ENCODE results near the gene ABHD2. TPM values are rescaled to one million over a fixed set of nuclear protein-coding genes. Genes with fewer than 3 reads are reported as not detected.

ABHD2 gene
- total RNA-seq, 1 experiment from 2014 or later: 29.7 TPM

GRCh38 chr15:89196241-89196640 lies 108.0 kb downstream of the ABHD2 start:
- no peak for DNase-seq (ENCODE audit: low spot score)
- POLR2A ChIA-PET: no interaction called here
- no peak for TF ChIP-seq ZNF423 (CRISPR knock-in tag; IDR thresholded peaks at IDR 0.05)
- no peak for TF ChIP-seq MAX (CRISPR knock-in tag; IDR thresholded peaks at IDR 0.05)
- TF ChIP-seq SMAD3 (CRISPR knock-in tag; IDR thresholded peaks at IDR 0.05; ENCODE audit: borderline replicate concordance): no peak
- TF ChIP-seq TEAD4 (CRISPR knock-in tag; IDR thresholded peaks at IDR 0.05): no peak
- no peak for TF ChIP-seq TCF7 (CRISPR knock-in tag; IDR thresholded peaks at IDR 0.05; ENCODE audit: low read depth)
- no peak for TF ChIP-seq E2F5 (CRISPR knock-in tag; IDR thresholded peaks at IDR 0.05)
- TF ChIP-seq NR3C1 (CRISPR knock-in tag; conservative IDR thresholded peaks at IDR 0.05; ENCODE audit: low read depth): no peak
- no peak for TF ChIP-seq FOXP4 (CRISPR knock-in tag; IDR thresholded peaks at IDR 0.05)
- no peak for TF ChIP-seq ATF3 (CRISPR knock-in tag; conservative IDR thresholded peaks at IDR 0.05)
- no peak for TF ChIP-seq OVOL2 (CRISPR knock-in tag; IDR thresholded peaks at IDR 0.05; ENCODE audit: borderline replicate concordance)
- no peak for TF ChIP-seq ELF4 (CRISPR knock-in tag; IDR thresholded peaks at IDR 0.05; ENCODE audit: low read depth)
- TF ChIP-seq CBFB (CRISPR knock-in tag; IDR thresholded peaks at IDR 0.05; ENCODE audit: low read depth): no peak
- TF ChIP-seq ZNF671 (CRISPR knock-in tag; IDR thresholded peaks at IDR 0.05): no peak
- no peak for TF ChIP-seq ETV6 (CRISPR knock-in tag; IDR thresholded peaks at IDR 0.05)

GRCh38 chr15:89196994-89197393 lies 108.7 kb downstream of the ABHD2 start:
- Mint-ChIP-seq H3K36me3 (peaks cover 8% of the 10 kb centered on the region; the same call in 1 of the 2 replicates), H3K27ac (peak overlapping the region; percentile 85), H3K27me3 (ENCODE audit: low read depth) (no peaks in the 10 kb centered on the region), H3K4me1 (peaks cover 58% of the 10 kb centered on the region), H3K4me3 (no peak overlapping the region; the same call in 1 of the 2 replicates), H3K9me3 (no peaks in the 10 kb centered on the region)
- TF ChIP-seq CBFB (CRISPR knock-in tag; IDR thresholded peaks at IDR 0.05; ENCODE audit: low read depth) (no peak), EMX1 (CRISPR knock-in tag; IDR thresholded peaks at IDR 0.05) (no peak)
- CTCF ChIA-PET: interaction anchor here (0.6 to 4.0 kb wide), 9 partner anchors 9 to 292 kb away, joined by 3 to 35 read pairs (median 6); partner anchors contain the start of genes ABHD2 and FANCI
- POLR2A ChIA-PET: no interaction called here
- DNase-seq (ENCODE audit: low spot score) (no peak), ATAC-seq (no peak)

More at GRCh38 chr15:89196241-89196640, 108.0 kb downstream of the ABHD2 start:
- CTCF ChIA-PET: interaction anchor here (1.0 to 4.0 kb wide), 5 partner anchors 11 to 317 kb away, joined by 3 to 35 read pairs (median 12); no protein-coding TSS in a partner anchor
- Mint-ChIP-seq H3K27me3 (ENCODE audit: low read depth) (no peaks in the 10 kb centered on the region), H3K27ac (no peak overlapping the region), H3K4me1 (peaks cover 50% of the 10 kb centered on the region), H3K9me3 (no peaks in the 10 kb centered on the region), H3K36me3 (peaks cover 8% of the 10 kb centered on the region; the same call in 1 of the 2 replicates), H3K4me3 (no peak overlapping the region)
- no peak for ATAC-seq

GRCh38 chr15:89197503-89197971 lies 109.3 kb downstream of the ABHD2 start:
- TF ChIP-seq FOXK1 (CRISPR knock-in tag; IDR thresholded peaks at IDR 0.05) (peak; percentile 34; the same call in 1 of the 2 replicates), SP1 (CRISPR knock-in tag; conservative IDR thresholded peaks at IDR 0.05) (0 out of 2 replicates have a peak, but pooled peaks have one; percentile 25), TEAD1 (CRISPR knock-in tag; IDR thresholded peaks at IDR 0.05) (peak; percentile 58; the same call in 1 of the 2 replicates), ZMAT4 (CRISPR knock-in tag; IDR thresholded peaks at IDR 0.05) (no peak), ZBTB43 (CRISPR knock-in tag; IDR thresholded peaks at IDR 0.05) (0 out of 2 replicates have a peak, but pooled peaks have one; percentile 41), TEAD4 (CRISPR knock-in tag; IDR thresholded peaks at IDR 0.05) (0 out of 2 replicates have a peak, but pooled peaks have one; percentile 14), ZNF671 (CRISPR knock-in tag; IDR thresholded peaks at IDR 0.05) (no peak)
- DNase-seq (ENCODE audit: low spot score) (peak; percentile 72), ATAC-seq (peak; percentile 84)
- Mint-ChIP-seq H3K4me3 (peak overlapping the region; percentile 5; the same call in 1 of the 2 replicates), H3K36me3 (peaks cover 8% of the 10 kb centered on the region; the same call in 1 of the 2 replicates), H3K4me1 (peaks cover 63% of the 10 kb centered on the region), H3K27ac (peak overlapping the region; percentile 85), H3K27me3 (ENCODE audit: low read depth) (no peaks in the 10 kb centered on the region), H3K9me3 (no peaks in the 10 kb centered on the region)
- ChIA-PET POLR2A (no interaction called here), CTCF (interaction anchor here (0.6 to 4.0 kb wide), 10 partner anchors 9 to 293 kb away, joined by 3 to 35 read pairs (median 5); partner anchors contain the start of genes ABHD2 and FANCI)
